B cell (primary cell): ENCODE results near the gene BRMS1. TPM values are rescaled to one million over a fixed set of nuclear protein-coding genes. Genes with fewer than 3 reads are reported as not detected.

Source experiments
- ATAC-seq: fragments of 200-7000 bp; cut with Tn5 transposase; one replicate; pipeline ENCODE4 v1.10.0; 2021; ENCODE audit warnings: low read depth, mild to moderate bottlenecking, moderate number of reproducible peaks, moderate library complexity
- CTCF ChIA-PET: fragments of 350-600 bp; sonication (Branson Sonifier 250); formaldehyde crosslinking; loops from one replicate; lab custom pipeline; 2021; ENCODE audit warnings: antibody characterized with exemption, inconsistent platforms; lab: Charles Lee
- POLR2A ChIA-PET: fragments of 350-600 bp; sonication (Branson Sonifier 250); formaldehyde crosslinking; loops from one replicate; lab custom pipeline; 2021; ENCODE audit warnings: antibody characterized with exemption; lab: Charles Lee
- DNase-seq: peaks from one replicate; pipeline ENCODE4 v3.0.0; 2013
- H2AFZ ChIP-seq: 2 replicates; pipeline ENCODE4 v1.6.1; 2012; ENCODE audit warnings: mild to moderate bottlenecking, low read depth, low read length; ENCODE audit not compliant: insufficient read depth, poor library complexity, severe bottlenecking
- H3K27ac ChIP-seq, 2 donors: 1 replicate in 1 of 2; 2 replicates in 1 of 2; pipeline ENCODE4 v1.5.1; 2012 to 2013; ENCODE audit warnings: low read length in 2 of 2, mild to moderate bottlenecking in 2 of 2, moderate library complexity in 1 of 2
- H3K27me3 ChIP-seq, 4 experiments: fragments of 200-600 bp in 1 of 4; sonication (generic) in 1 of 4; replicated peaks in 1 of 4; 1 replicate in 2 of 4; 2 replicates in 2 of 4; pipeline versions ENCODE4 v1.6.1 to v1.7.0; 2013 to 2016; ENCODE audit warnings: low read length in 3 of 4, mild to moderate bottlenecking in 2 of 4, mixed read lengths in 1 of 4, moderate library complexity in 1 of 4; ENCODE audit not compliant: insufficient read depth in 4 of 4, control insufficient read depth in 3 of 4; ENCODE audit errors: control extremely low read depth in 1 of 4
- H3K36me3 ChIP-seq, 2 experiments: replicated peaks in 1 of 2; 1 replicate in 1 of 2; 2 replicates in 1 of 2; pipeline versions ENCODE4 v1.6.1 to v1.7.1; 2013; ENCODE audit warnings: low read length in 1 of 2; ENCODE audit not compliant: insufficient read depth in 2 of 2, control insufficient read depth in 1 of 2; ENCODE audit errors: control extremely low read depth in 1 of 2, extremely low read depth in 1 of 2
- H3K4me1 ChIP-seq, 2 donors: fragments of 200-600 bp in 1 of 2; sonication (generic) in 1 of 2; 1 replicate in 1 of 2; 2 replicates in 1 of 2; pipeline versions ENCODE4 v1.5.1 to v1.6.1; 2013 to 2017; ENCODE audit warnings: low read length in 2 of 2; ENCODE audit not compliant: control insufficient read depth in 2 of 2, insufficient read depth in 2 of 2
- H3K4me2 ChIP-seq: replicated peaks from 2 replicates; pipeline ENCODE3; 2012; ENCODE audit warnings: mild to moderate bottlenecking, low read depth, low read length; ENCODE audit not compliant: poor library complexity, severe bottlenecking
- H3K4me3 ChIP-seq, 5 experiments: fragments of 200-600 bp in 1 of 5; sonication (generic) in 1 of 5; 1 replicate in 3 of 5; 2 replicates in 2 of 5; pipeline versions ENCODE4 v1.5.1 to v1.7.0; 2011 to 2016; ENCODE audit warnings: low read length in 4 of 5, mild to moderate bottlenecking in 4 of 5, low read depth in 2 of 5, control low read depth in 1 of 5, moderate library complexity in 1 of 5; ENCODE audit not compliant: insufficient read depth in 1 of 5; ENCODE audit errors: control extremely low read depth in 1 of 5, extremely low read depth in 1 of 5
- H3K79me2 ChIP-seq: fragments of 200-600 bp; sonication (generic); one replicate; pipeline ENCODE4 v1.6.0; 2016; ENCODE audit warnings: low read length; ENCODE audit not compliant: control insufficient read depth, insufficient read depth
- H3K9ac ChIP-seq: fragments of 200-600 bp; sonication (generic); 2 replicates; pipeline ENCODE4 v1.6.1; 2017; ENCODE audit warnings: mild to moderate bottlenecking, low read length, moderate library complexity
- H3K9me3 ChIP-seq, 3 donors: one replicate each; pipeline versions ENCODE4 v1.6.1 to v1.7.1; 2013; ENCODE audit warnings: low read length in 2 of 3; ENCODE audit not compliant: control insufficient read depth in 2 of 3, insufficient read depth in 1 of 3; ENCODE audit errors: control extremely low read depth in 1 of 3
- H4K20me1 ChIP-seq: 2 replicates; pipeline ENCODE4 v1.6.0; 2012; ENCODE audit warnings: mild to moderate bottlenecking, low read length; ENCODE audit not compliant: insufficient read depth, control insufficient read depth, poor library complexity, severe bottlenecking
- H3K27ac Mint-ChIP-seq: one replicate; pipeline ENCODE4 v1.8.0; 2021; ENCODE audit warnings: mixed read lengths
- H3K27me3 Mint-ChIP-seq: one replicate; pipeline ENCODE4 v1.8.0; 2021; ENCODE audit warnings: mixed read lengths
- H3K4me1 Mint-ChIP-seq: one replicate; pipeline ENCODE4 v1.8.0; 2021; ENCODE audit warnings: mixed read lengths
- H3K4me3 Mint-ChIP-seq: one replicate; pipeline ENCODE4 v1.8.0; 2021; ENCODE audit warnings: mixed read lengths
- H3K9me3 Mint-ChIP-seq: one replicate; pipeline ENCODE4 v1.8.0; 2022; ENCODE audit warnings: mixed read lengths; ENCODE audit not compliant: insufficient read depth
- CTCF ChIP-seq: fragments of 200-600 bp; IDR thresholded peaks from one replicate; pipeline ENCODE4 v1.8.0; 2022; ENCODE audit warnings: antibody characterized with exemption, mild to moderate bottlenecking
- EZH2 ChIP-seq: IDR thresholded peaks from 2 replicates; pipeline ENCODE4 v1.6.1; 2012; ENCODE audit warnings: borderline replicate concordance, low read depth, mild to moderate bottlenecking, moderate library complexity, low read length; ENCODE audit not compliant: insufficient read depth, poor library complexity, severe bottlenecking
- WGBS: methylation state at CpG from one replicate; pipeline ENCODE4 v1.1.5; 2013; ENCODE audit warnings: missing lambda C conversion rate; ENCODE audit not compliant: insufficient coverage; 5-methylcytosine and 5-hydroxymethylcytosine counted together
- intact Hi-C: fragments of 100-400 bp; cut with micrococcal nuclease; formaldehyde crosslinking; loops from one replicate; pipeline ENCODE4 v1.10.0; 2022
- polyA plus RNA-seq: library from polyadenylated mRNA; depleted of rRNA; stranded (reverse); fragments of >200 nt; gene quantifications from 2 replicates; pipeline ENCODE4 v1.2.3, GENCODE V29; 2012
- total RNA-seq, 2 donors: library from RNA; stranded (reverse); fragments of 120-200 nt in 1 of 2; gene quantifications; 1 replicate in 1 of 2; 2 replicates in 1 of 2; pipeline versions ENCODE4 v1.2.3 to v1.2.4, GENCODE V29; 2013 to 2022

The BRMS1 gene
- total and polyA plus RNA-seq, 2 donors (not counting 1 experiment from before 2014, with no cell fraction given) = 51.2 to 58.3 TPM

DNA sequence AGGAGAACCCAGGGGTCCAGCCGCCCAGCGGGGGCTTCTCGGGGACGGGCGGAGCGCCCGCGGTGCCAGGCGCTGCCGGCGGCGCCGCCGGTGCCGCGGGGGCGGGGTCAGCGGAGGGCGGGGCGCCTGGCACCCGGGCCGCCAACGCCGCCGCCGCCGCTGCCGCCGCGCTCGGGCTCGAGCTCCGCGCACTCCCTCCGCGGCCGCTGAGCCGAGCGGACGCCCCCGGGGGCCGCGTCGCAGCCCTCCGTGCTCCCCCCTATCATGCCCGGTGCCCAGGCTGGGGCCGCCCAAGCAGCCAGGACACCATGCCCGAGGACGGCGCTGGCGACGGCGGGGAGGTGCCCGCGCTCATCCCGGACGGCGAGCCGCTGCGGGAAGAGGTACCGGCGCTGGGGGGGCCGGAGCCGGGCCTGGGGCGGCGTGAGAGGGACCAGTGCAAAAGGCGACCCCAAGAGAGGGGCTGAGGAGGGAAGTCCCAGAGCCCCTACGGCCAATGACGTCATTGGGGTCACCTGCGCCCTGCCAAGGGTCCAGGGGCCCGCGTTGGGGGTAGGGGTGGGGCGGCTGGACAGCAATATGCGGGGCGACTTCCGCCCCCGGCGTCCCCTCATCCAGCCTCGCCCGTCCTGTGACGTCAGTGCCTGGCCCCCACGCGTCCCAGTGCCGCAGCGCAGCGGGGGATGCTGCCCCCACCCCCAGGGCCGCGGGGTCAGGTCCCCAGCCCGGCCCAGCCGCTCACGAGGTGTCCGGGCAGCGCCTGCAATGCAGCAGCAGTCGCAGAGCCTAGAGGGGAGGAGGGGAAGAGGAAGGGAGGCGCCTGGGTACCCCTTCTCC lies 53.0 kb downstream of the BRMS1 start, which contains the start of gene TMEM151A:
Gene TMEM151A, plus strand, starts transcription at position 189 of the 837 bp plus-strand sequence. Its CDS starts 120 bp downstream, at position 309.
- Mint-ChIP-seq H3K9me3 (no peaks in the 10 kb centered on the region), H3K27me3 (peaks cover 18% of the 10 kb centered on the region), H3K4me3 (peak within 1 kb of the TSS; percentile 95), H3K27ac (no peak within 1 kb of the TSS), H3K4me1 (peaks cover 34% of the 10 kb centered on the region)
- Histone ChIP-seq H3K9me3 (peaks cover 0 to 4% (median 0%) of the 10 kb centered on the region in 3 donors), H4K20me1 (peaks cover 12% of the 10 kb centered on the region), H3K36me3 (no peaks in the 10 kb centered on the region), H3K4me3 (peak within 1 kb of the TSS in 3 of 5 experiments; percentile 50 to 55 (median 53)), H3K27ac (no peak within 1 kb of the TSS), H3K4me1 (peaks cover 34 to 39% of the 10 kb centered on the region in 2 donors), H3K27me3 (peaks cover 2 to 33% (median 15%) of the 10 kb centered on the region in 4 experiments), H2AFZ (peak within 1 kb of the TSS; percentile 71), H3K79me2 (peaks cover 19% of the 10 kb centered on the region), H3K4me2 (peak within 1 kb of the TSS; percentile 96), H3K9ac (peak within 1 kb of the TSS; percentile 58)
- CTCF ChIA-PET = interaction anchor here (1.2 to 1.5 kb wide), 4 partner anchors 9 to 94 kb away, joined by 4 to 5 read pairs (median 4); no protein-coding TSS in a partner anchor
- WGBS = 3% methylated on average over 95 of the region's 95 CpGs
- TF ChIP-seq CTCF (no peak), EZH2 (no peak)
- intact Hi-C loops = no loop called here
- POLR2A ChIA-PET = no interaction called here
- DNase-seq (peak; percentile 62), ATAC-seq (no peak)
